Adrenal gland (tissue), 5 donors: ENCODE data around the gene EMC7.

ENCODE experiments used
- CTCF ChIP-seq, 6 experiments: fragments of 450-650 bp in 4 of 6; fragments of 200-600 bp in 2 of 6; sonication (generic) in 1 of 6; IDR thresholded peaks; 1 replicate in 5 of 6; 2 replicates in 1 of 6; pipeline versions ENCODE4 v1.5.1 to v1.8.0; 2016 to 2021; ENCODE audit warnings: antibody characterized with exemption in 6 of 6, mild to moderate bottlenecking in 2 of 6, moderate library complexity in 1 of 6
- POLR2A ChIP-seq, 2 donors: fragments of 450-650 bp; IDR thresholded peaks; one replicate each; pipeline ENCODE4 v1.6.1; 2017; ENCODE audit warnings: antibody characterized with exemption in 2 of 2, mild to moderate bottlenecking in 2 of 2, moderate library complexity in 1 of 2
- donor health status: DM: no; HTN: no; CAD: no.

DNA sequence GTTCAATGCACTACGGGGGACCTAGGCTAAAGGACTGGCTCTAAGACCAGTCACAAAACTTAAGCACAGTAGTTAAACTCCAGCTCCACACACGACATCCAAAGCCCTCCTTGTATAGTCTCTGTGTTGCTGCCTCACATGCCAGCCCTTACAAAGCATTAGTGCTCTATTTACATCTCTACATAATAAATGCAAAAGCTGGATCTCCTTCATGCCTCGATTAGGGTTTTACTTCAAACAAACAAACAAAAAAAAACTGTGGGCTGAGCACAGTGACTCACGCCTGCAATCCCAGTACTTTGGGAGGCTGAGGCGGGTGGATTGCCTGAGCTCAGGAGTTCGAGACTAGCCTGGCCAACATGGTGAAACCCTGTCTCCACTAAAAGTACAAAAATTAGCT, 9.8 kb upstream of the EMC7 start:
- TF ChIP-seq CTCF (IDR thresholded peaks at IDR 0.05), result no peak
- no peak for TF ChIP-seq POLR2A (IDR thresholded peaks at IDR 0.05)
